Caco-2 (cell line): ENCODE measurements around the gene FAS. TPM values are rescaled to one million over a fixed set of nuclear protein-coding genes. Genes with fewer than 3 reads are reported as not detected.

ENCODE experiments used
- BruUV-seq: library from RNA; stranded (reverse); fragments of 400-500 nt; replicated peaks from 2 replicates; lab custom pipeline; 2021; lab: Mats Ljungman, UMichigan
- CTCF ChIA-PET: fragments of 300-600 bp; sonication (Branson Sonifier 250); formaldehyde crosslinking; loops from one replicate; lab custom pipeline; 2022; ENCODE audit warnings: antibody characterized with exemption; lab: Charles Lee
- POLR2A ChIA-PET: fragments of 300-600 bp; sonication (Branson Sonifier 250); formaldehyde crosslinking; loops from one replicate; lab custom pipeline; 2022; ENCODE audit warnings: antibody characterized with exemption; lab: Charles Lee
- DNase-seq, 2 experiments: peaks; one replicate each; pipeline versions ENCODE4 v3.0.0 to v3.0.0-alpha.2; 2020 to 2022
- H3K27me3 ChIP-seq: replicated peaks from 2 replicates; pipeline ENCODE4 v1.6.0; 2011; ENCODE audit warnings: low read length; ENCODE audit not compliant: control insufficient read depth, insufficient read depth
- H3K36me3 ChIP-seq: 2 replicates; pipeline ENCODE4 v1.5.1; 2011; ENCODE audit warnings: low read length; ENCODE audit not compliant: control insufficient read depth, insufficient read depth
- H3K4me1 ChIP-seq: fragments of 250-450 bp; sonication (Bioruptor Pico); 2 replicates; pipeline ENCODE4 v1.5.1; 2020; ENCODE audit warnings: mild to moderate bottlenecking
- H3K4me3 ChIP-seq: 2 replicates; pipeline ENCODE4 v1.5.1; 2011; ENCODE audit warnings: low read depth, mild to moderate bottlenecking, control low read depth, low read length
- H3K9me3 ChIP-seq: fragments of 250-450 bp; sonication (Bioruptor Pico); 2 replicates; pipeline ENCODE4 v1.5.1; 2020; ENCODE audit warnings: mild to moderate bottlenecking, moderate library complexity
- H3K27ac Mint-ChIP-seq: one replicate; pipeline ENCODE4 v1.8.0; 2022; ENCODE audit warnings: mixed read lengths; ENCODE audit not compliant: unreplicated experiment
- H3K27me3 Mint-ChIP-seq: one replicate; pipeline ENCODE4 v1.8.0; 2022; ENCODE audit warnings: mixed read lengths; ENCODE audit not compliant: insufficient read depth, unreplicated experiment
- H3K36me3 Mint-ChIP-seq: one replicate; pipeline ENCODE4 v1.8.0; 2022; ENCODE audit warnings: mild to moderate bottlenecking, mixed read lengths; ENCODE audit not compliant: insufficient read depth, unreplicated experiment
- H3K4me1 Mint-ChIP-seq: one replicate; pipeline ENCODE4 v1.8.0; 2022; ENCODE audit warnings: low read depth, mixed read lengths; ENCODE audit not compliant: unreplicated experiment
- H3K4me3 Mint-ChIP-seq: one replicate; pipeline ENCODE4 v1.8.0; 2022; ENCODE audit warnings: mild to moderate bottlenecking, moderate library complexity, mixed read lengths; ENCODE audit not compliant: unreplicated experiment
- H3K9me3 Mint-ChIP-seq: one replicate; pipeline ENCODE4 v1.8.0; 2022; ENCODE audit warnings: mixed read lengths; ENCODE audit not compliant: unreplicated experiment
- CTCF ChIP-seq, 2 experiments: fragments of 200-600 bp in 1 of 2; IDR thresholded peaks; 1 replicate in 1 of 2; 2 replicates in 1 of 2; pipeline versions ENCODE4 v1.5.1 to v1.8.0; 2011 to 2022; ENCODE audit warnings: antibody characterized with exemption in 1 of 2, control low read depth in 1 of 2, inconsistent platforms in 1 of 2, low read depth in 1 of 2, low read length in 1 of 2, mild to moderate bottlenecking in 1 of 2, moderate library complexity in 1 of 2; ENCODE audit not compliant: insufficient read depth in 1 of 2, severe bottlenecking in 1 of 2, unreplicated experiment in 1 of 2
- intact Hi-C: fragments of 100-400 bp; cut with micrococcal nuclease; formaldehyde crosslinking; loops from one replicate; pipeline ENCODE4 v1.10.0; 2022; ENCODE audit not compliant: unreplicated experiment
- total RNA-seq: library from RNA; stranded (reverse); gene quantifications from 2 replicates; pipeline ENCODE4 v1.2.3, GENCODE V29; 2022

Gene FAS
- total RNA-seq, 1 experiment from 2014 or later = not detected

GRCh38 chr10:88949051-88949450 is 41.5 kb upstream of the FAS start:
- H3K4me3 Mint-ChIP-seq = no peak overlapping the region
- no peaks in the 10 kb centered on the region for H3K4me1 Mint-ChIP-seq
- no peaks in the 10 kb centered on the region for H3K4me1 ChIP-seq
- ChIA-PET CTCF (no interaction called here), POLR2A (no interaction called here)
- H3K36me3 ChIP-seq = no peaks in the 10 kb centered on the region
- intact Hi-C loops = no loop called here
- no peaks in the 10 kb centered on the region for H3K36me3 Mint-ChIP-seq
- H3K27ac Mint-ChIP-seq = no peak overlapping the region
- H3K4me3 ChIP-seq = no peak overlapping the region
- peaks cover 8% of the 10 kb centered on the region for H3K27me3 Mint-ChIP-seq
- no peak for DNase-seq
- H3K27me3 ChIP-seq = peaks cover 1% of the 10 kb centered on the region
- TF ChIP-seq CTCF (IDR thresholded peaks at IDR 0.05; ENCODE audit: insufficient read depth in 1 of 2, low read depth in 1 of 2, low read length in 1 of 2, severe bottlenecking in 1 of 2, unreplicated experiment in 1 of 2) = no peak
- H3K9me3 ChIP-seq = no peaks in the 10 kb centered on the region
- BruUV-seq = no TSS peak
- H3K9me3 Mint-ChIP-seq = no peaks in the 10 kb centered on the region

DNA sequence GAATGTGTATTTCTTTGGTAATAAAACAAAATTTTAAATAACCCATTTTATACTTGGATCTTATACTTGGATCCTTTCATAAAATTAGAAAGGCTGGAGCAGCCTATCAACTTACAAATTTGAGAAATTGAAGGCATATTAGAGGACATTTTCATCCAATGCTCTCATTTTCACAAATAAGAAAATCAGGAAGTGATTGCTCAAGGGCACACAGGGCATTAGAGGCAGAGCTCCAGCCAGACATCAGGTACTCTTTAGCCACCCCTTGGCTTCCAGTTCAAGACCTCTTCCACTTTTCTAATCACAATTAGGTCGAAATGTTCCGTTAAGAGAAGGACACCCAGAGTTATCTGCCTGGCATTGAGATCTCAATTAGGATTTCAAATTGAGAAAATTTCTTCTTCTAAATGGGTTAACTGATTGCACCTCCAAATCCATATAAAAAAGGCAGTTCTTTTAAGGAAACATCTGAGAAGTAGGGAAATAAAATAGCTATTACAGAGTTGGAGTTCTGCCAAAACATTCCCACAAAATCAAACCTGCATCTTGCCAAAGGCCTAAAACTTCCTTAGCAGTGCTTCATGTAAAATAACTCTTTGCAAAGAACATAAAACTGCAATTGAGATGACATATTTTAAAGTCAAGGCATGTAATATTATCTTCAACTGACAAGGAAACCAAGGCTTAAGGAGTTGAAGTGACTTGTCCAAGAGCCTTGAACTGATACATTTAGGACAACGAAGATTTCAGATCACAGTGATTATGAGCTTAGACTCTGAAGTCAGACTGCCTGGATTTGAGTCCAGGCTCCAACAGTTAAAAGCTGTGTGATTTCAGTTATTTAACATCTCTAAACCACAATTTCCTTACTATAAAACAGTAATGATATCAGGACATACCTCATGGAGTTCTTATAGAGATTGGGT is 40.4 kb upstream of the FAS start:
- CTCF ChIA-PET = no interaction called here
- Histone ChIP-seq H3K4me3 (no peak overlapping the region), H3K36me3 (no peaks in the 10 kb centered on the region), H3K4me1 (no peaks in the 10 kb centered on the region), H3K9me3 (no peaks in the 10 kb centered on the region), H3K27me3 (peaks cover 1% of the 10 kb centered on the region)
- intact Hi-C loops = no loop called here
- TF ChIP-seq CTCF (IDR thresholded peaks at IDR 0.05; ENCODE audit: insufficient read depth in 1 of 2, low read depth in 1 of 2, low read length in 1 of 2, severe bottlenecking in 1 of 2, unreplicated experiment in 1 of 2) = no peak
- POLR2A ChIA-PET = no interaction called here
- H3K36me3 Mint-ChIP-seq = no peaks in the 10 kb centered on the region
- no peak overlapping the region for H3K4me3 Mint-ChIP-seq
- no TSS peak for BruUV-seq
- H3K27ac Mint-ChIP-seq = no peak overlapping the region
- no peaks in the 10 kb centered on the region for H3K9me3 Mint-ChIP-seq
- H3K4me1 Mint-ChIP-seq = no peaks in the 10 kb centered on the region
- peaks cover 12% of the 10 kb centered on the region for H3K27me3 Mint-ChIP-seq
- no peak for DNase-seq

DNA sequence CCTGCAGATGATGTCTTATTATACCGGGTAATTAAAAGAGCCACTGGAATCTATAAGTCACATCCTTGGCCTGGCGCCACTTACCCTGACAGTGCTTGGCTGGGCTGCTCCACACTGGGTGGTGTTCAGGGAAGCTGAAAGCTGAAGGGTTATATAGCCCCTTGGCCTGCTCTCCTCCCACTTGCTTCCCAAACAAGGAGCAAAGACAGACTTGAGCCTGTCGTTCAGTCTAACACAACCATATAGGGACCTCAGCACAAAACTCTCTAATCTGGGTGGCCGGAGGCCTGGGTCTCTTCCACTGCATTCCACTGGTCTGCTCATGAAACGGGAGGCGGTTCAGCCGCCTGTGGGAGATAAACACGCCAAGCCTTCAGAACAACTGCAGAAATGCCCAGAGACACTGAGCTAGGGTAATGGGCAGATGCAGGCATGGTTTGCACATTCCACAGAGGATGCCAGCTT is 37.9 kb upstream of the FAS start, which contains the start of gene ACTA2:
Gene ACTA2 (minus strand): TSS at position 127 of the 465 bp plus-strand sequence. CDS start 3,843 bp downstream, outside the sequence.
- peaks cover 9% of the 10 kb centered on the region for H3K27me3 Mint-ChIP-seq
- no peak for DNase-seq
- no peak within 1 kb of the TSS for H3K27ac Mint-ChIP-seq
- Histone ChIP-seq H3K4me3 (no peak within 1 kb of the TSS), H3K9me3 (no peaks in the 10 kb centered on the region), H3K36me3 (no peaks in the 10 kb centered on the region), H3K27me3 (peaks cover 1% of the 10 kb centered on the region), H3K4me1 (no peaks in the 10 kb centered on the region)
- no TSS peak for BruUV-seq
- H3K4me1 Mint-ChIP-seq = no peaks in the 10 kb centered on the region
- POLR2A ChIA-PET = no interaction called here
- no peaks in the 10 kb centered on the region for H3K9me3 Mint-ChIP-seq
- intact Hi-C loops = no loop called here
- CTCF ChIA-PET = no interaction called here
- no peak within 1 kb of the TSS for H3K4me3 Mint-ChIP-seq
- no peaks in the 10 kb centered on the region for H3K36me3 Mint-ChIP-seq
- no peak for TF ChIP-seq CTCF (IDR thresholded peaks at IDR 0.05; ENCODE audit: insufficient read depth in 1 of 2, low read depth in 1 of 2, low read length in 1 of 2, severe bottlenecking in 1 of 2, unreplicated experiment in 1 of 2)
